NCI-H187 (cell line): ENCODE data around the gene ACOXL.
"Not testable (repeated sequence)": the region's sequence is repeated elsewhere in the genome, so short reads cannot be mapped to it uniquely, and the experiment has no call there.

Experiments used
- DNase-seq, 2 experiments: peaks; one replicate each; lab custom pipeline; 2025; lab: John Stamatoyannopoulos, UW

The ACOXL gene

DNA sequence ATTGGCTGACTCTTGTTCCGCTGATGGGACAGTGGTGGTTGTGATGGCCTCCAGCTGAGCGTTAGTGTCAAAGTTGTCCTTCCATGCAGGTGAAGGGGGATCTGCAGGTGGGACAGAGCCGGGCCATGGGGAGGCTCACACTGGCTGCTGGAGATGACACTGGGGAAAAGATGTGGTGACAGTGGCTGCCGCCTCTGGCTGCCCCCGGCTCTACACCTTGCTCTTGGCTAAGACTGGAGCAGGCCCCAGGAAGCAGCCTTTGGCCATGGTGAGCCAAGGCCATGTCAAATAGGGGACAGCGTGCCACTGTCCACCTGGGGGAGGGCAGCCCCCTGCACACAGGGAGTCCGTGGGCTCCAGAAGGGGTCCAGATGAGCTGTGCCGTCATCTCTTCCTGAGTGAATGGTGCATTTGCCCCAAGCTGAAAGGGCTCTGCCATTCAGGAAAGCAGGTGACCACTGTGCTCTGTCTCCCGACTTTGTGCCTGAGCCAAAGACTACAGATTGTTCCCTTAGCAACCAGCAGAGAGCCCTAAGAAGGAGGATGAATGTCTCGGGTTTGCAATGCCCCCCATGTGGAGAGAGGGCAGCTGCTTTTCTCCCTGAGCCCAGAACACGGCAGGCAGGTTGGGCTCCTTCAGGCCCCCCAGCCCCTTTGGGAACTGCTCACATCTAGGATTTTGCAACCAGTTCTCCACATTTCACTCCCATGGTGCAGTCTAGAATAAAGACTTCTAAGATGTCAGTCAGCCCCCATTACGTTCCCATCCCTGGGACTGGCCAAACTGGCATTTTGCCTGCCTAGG lies 309.2 kb downstream of the ACOXL start:
- DNase-seq: no peak

DNA sequence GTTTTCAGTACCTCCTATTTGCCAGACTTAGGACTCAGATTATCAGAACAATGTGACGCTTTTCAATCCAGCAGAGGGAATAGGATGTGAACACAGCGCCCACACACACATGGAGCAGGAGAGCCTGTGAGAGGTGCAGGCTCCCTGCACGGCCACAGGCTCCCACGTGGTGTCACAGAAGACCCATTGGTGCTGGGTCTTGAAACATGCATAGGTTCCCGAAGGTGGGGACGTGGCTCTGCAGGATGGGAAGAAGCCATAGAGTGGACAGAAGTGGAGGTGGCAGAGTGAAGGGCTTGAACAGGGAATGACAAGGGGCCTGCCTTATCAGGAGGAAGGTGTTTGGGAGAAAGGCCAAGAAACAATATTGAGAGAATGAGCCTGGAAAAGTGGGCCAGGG lies 309.9 kb downstream of the ACOXL start:
- no peak for DNase-seq

DNA sequence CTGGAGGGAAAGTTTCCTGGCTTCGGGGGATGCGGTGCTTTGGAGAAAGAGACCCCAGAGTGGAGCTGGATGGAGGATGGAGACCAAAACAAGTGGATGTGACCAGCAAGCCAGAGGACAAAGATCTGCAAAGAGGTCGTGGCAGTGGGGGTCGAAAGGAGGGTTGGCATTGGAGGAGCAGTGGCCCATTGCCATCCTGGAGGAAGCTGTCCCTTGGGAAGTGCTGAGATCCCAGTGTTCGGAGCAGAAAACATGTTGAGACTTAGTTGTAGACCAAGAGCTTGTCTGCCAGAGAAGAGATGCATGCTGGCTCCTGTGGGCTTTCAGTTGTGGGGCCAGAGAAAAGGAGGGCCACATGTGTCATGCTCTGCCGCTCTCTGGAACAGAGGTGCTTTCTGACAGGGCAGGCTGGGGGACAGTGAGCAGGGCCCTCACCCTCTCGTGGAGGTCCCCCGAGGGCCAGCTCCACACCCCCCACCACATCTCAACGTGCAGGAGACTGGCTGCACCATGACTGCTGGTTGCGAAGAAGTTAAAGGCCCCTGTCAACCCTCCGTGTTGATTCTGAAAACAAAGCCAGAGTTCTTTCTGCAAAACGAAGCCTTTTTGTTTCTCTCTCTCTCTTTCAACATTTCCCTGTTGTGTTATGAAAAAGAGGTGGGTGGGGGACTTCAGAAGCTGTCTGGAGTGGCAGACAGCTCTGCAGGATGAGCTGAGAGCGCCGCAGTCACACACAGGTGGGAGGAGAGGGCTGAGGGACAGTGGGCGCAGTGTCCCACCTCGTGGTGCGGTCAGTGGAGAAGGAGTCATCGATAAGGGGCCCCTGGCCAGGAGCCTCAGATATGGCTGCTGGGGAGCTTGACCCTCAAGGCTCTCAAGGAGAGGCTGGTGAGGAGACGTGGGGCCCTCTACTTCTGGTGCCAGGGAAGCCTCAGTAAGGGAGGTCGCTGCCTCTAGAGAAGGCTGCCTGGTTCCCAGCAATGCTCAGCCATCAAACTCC lies 310.7 kb downstream of the ACOXL start:
- DNase-seq: no peak

DNA sequence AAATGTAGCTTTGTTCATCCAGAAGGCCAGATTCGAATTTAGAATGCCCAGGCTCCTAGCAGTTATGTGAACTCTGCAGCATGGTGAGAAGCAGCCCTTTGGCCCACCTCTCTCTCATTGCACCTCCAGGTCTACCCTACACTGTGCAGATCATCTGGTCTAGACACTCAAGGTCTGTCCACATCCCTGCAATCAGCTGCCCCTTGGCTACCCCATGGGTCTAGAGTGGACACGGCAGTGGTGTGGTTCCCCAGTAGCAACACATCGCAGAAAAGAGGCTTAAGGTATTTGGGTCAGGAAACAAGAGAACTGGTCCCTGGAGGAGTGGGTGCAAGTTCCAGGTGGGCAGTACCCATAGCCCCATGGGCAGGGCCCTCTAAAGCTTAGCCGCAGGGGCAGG lies 311.7 kb downstream of the ACOXL start:
- no peak for DNase-seq

DNA sequence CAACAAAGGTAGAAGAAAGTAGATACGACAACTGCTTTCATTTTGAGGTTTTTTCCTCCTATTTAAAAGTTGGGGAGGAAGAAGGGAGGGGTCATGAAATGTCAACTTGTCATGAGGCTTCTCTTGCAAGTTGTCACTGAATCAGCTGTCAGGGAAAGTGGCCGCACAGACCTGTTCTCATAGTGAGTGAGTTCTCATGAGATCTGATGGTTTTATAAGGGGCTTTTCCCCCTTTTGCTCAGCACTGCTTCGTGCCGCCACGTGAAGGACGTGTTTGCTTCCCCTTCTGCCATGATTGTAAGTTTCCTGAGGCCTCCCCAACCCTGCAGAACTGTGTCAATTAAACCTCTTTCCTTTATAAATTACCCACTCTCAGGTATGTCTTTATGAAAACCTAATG lies 312.9 kb downstream of the ACOXL start:
- DNase-seq: not testable (repeated sequence)

DNA sequence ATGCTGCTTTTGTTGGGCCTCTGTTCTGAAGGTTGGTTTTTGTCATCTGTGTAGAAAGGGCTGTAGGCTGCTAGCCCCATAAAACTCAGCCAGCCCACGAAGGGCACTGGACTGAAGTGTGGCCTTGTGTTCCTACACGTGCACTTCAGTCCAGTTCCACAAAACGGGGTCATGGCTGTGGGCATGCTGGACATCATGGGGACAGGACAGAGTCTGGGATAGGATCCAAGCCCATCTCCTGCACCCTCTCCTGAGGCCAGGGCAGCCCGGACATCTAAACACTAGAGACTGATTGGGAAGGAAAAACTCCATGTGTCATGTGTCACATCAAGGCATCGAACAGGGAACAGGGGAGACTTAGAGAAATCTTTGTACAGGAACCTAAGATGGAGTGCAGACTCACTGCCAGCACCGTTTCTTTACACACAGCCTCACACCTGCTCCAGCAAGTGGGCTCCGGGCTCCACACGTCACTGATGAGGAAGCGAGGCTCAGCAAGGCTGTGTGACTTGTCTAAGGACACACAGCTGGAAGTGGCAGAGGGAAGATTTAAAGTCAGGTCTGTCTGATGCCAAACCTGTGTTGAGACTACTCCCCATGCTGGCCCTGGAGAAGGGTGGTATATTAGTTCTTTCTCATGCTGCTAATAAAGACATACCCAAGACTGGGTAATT lies 313.5 kb downstream of the ACOXL start:
- DNase-seq: no peak

DNA sequence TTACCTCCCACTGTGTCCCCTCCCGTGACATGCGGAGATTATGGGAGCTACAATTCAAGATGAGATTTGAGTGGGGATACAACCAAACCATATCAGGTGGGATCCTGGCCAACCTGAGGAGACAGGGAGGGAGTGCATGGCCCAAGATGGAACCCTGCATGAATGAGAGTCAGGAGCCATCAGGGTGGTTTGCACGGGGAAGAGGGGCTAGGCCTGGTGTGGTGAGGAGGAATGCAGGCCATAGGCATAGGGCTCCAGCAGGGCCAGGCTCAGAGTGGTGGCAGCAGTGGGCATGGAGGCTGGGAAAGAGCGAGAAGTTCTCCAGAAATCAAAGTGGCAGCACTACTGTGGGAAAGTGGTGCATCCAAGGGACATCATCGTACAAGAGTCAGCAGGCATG lies 314.3 kb downstream of the ACOXL start:
- DNase-seq: no peak

DNA sequence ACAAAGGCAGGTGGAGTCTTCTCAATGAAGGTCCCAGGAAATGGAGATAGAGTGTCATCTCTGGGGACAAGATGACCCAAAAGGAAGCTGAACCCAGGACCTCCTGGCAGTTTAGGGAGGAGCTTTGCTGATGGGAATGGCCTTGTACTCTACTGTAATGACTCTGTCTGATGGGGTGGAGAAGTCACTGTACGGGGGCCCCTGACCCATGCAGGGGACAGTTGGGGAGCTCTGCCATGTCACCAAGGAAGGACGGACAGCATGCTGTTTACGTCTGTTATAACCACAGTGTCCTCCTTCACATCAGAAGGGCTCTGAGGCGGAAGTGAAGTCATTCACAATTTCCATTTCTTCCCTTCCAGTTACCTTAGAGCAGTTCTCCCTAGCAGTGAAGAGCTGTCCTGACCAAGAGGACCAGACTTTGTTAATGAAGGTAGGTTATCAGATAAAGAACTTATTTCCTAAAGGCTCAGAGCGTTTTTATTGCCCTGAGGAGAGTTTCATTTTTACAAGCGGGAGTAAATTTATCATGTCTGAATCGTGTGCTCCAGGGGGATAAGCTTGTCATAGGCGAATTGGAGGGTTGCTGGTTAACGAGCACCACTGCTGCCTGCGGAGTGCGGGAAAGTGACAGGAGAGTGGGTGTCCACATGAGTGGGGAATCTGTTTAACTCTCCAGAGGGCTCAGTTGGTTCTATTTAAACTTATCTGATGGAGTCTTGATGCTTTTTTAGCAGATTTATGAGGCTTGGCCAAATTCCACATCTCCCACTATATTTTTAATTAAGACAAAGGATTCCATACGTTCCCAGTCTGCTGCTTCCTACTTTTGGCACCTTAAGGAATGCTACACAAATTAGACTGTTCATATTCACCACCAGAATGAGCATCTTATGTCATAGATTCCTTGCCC lies 316.7 kb downstream of the ACOXL start:
- no peak for DNase-seq

DNA sequence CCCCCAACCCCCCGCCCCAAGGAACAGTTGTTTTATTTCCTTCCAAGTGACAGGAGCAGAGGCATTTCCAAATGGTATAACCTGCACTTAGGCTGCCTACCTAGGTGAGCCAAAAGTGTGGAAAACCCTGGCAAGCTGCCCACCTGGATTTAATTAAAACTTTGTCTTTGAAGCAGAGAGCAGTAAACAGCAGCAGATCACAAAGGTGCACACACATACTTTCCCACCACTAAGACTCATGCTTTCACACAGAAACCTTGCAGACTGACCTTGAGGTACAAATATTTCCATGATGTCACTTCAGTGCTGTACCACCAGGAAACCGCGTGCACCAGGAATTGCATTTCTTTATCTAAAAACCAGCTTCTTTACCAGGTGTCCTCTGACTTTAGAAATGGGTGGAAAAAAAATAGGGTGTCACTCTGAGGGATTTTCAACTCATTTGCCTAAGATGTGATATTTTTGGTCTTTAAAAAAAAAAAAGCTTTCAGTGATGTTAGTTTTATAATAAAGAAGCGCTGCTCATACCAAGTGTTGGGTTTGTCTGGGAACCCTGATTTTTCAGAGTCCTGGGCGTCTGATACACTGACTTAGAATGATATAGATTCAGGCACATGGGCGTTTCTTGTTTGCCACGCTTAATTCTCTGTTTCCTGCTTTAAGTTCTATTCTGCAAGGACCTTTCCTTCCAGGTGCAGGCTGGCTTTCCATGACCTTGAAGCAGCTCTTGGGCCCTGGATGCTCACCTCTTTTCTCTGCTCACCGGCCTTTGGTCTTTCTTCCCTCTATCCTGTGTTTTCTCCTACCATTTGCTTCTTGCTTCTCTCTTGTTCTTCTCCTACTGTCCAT lies 317.6 kb downstream of the ACOXL start:
- DNase-seq: no peak

DNA sequence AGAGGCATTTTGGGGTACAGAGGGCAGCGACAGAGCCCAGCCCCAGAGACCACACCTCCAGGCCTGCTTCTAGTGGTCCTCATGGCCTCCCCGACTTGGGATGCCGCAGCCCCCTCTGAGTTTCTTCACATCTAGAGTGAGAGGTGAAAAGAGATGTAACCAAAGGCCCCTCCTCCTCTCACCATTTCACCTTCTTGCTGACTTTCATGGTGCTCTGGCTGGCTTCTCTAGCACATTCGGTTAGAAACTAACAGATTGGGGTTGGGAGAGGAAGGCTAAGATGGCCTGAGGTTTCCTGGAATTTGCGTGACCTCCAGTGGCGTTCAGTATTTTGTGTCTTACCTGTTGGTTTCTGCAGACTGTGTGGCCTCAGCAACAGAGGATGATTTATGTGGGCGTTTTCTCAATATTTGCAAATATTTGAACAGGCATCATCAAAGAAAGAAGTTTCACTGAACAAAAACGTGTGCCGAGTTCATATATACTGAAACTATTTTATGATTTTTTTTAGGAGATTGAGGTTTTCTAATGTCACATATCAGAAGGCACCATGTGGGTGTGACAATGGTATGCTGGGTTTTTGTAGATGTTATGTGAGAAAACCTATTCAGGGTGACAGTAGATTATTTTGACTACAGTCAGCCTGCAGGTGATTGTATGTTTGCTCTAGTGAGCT lies 318.5 kb downstream of the ACOXL start:
- DNase-seq: no peak

DNA sequence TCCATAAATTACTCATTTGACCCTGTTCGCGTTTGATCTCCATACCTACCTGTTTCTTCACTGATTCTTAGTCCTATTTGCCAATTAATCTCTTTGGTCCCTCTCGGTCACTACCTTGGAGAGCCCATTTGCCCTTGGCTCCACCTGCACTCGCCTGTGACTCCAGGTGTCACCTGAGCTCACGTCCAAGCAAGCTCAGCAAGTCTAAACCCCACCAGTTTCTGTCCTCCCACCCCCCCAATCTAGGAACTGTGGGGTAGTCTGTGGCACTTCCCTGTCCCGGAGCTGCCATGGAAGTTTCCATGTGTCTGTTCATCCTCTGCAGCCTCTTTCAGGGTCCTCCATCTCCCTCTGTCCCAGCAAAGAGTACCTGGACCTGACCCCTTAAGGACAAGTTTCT lies 320.2 kb downstream of the ACOXL start:
- DNase-seq: no peak

DNA sequence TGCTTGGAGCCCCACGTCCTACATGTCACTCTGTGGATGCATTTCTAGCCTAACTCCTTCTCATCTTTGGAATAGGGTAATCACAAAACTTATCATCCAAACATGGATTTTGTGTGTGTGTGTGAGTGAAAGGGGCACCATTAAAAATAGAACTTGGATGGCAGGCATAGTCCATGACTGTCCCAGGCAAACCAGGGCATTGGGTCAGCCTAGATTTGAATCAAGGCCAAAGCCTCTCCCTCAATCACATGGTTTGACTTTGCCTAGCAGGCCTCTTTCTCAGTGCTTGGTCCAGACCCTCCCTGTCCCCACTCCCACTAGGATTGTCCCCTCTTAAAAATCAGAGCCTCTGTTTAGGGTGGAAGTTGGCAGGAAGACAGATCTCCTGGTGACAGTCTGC lies 320.9 kb downstream of the ACOXL start:
- no peak for DNase-seq

DNA sequence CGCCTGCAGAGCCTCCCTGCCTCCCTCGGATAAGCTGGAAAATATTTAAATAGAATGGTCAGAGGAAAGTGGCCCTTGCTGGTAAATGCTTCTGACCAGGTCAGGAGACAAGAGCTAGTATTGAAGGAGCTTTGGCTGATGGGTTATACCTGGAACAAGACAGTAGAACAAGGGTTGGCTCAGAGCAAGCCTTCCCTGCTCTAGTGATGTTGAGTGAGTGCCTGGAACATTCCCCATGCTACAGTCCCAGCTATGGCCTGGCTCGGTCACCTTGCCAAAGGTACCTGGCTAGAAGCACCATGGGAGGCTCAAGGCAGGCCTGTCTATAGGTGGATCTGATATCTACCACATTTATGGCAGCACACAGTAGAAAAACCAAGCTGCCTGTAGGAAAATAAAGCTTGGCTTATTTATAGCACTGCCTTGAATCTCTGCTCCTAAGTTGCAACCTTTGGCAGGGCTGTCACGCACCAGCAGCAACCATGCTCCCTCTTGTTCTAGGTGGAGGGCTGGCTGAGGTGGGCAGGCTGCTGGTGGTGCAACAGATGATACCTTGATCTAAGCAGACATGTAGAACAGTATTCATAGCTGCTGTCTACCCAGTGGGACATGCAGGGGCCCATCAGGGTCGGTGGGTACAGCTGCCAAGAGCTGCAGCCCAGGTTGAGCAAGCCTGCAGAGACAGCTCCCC lies 321.6 kb downstream of the ACOXL start:
- no peak for DNase-seq

DNA sequence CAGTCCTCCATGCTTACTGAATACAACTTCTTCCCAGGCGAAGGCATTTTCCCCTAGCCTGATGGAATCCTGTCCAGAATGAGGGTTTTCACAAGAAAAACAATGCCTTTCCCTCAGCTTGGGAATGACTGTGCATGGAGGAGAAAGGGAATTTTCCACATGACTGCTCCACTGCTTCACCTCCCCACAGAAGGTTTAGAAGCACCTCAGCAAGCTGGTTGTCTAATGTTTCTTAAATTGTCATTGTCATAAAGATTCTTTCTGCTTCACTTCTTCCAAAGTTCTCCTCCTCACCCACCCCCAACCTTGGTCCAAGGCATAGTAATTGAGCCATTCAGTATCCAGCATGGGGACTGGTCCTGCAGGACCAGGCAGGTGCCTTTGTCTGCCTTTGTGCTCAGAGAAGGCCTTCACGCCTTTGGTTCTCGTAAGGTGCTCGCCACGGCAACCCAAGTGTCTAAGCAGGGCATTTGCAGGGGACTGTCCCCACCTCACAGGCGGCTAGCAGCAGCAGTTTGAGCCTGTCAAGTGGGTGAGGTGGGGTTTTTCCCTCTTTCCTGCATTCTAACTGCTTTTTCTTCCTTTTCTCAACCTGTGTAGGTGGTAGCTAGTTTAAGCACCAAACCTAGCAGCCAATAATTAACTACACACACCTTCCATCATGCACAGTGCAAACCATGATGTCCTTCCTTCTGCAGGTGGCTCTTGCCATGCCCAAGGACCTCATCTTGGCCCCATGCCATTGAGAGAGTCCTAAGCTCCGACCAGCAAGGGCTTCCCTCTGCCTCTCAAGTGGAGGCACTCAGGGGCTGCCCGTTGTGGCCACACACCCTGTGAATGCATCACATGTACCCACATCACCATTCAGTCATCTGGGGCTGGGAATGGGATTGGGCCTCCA lies 322.7 kb downstream of the ACOXL start:
- DNase-seq: no peak

DNA sequence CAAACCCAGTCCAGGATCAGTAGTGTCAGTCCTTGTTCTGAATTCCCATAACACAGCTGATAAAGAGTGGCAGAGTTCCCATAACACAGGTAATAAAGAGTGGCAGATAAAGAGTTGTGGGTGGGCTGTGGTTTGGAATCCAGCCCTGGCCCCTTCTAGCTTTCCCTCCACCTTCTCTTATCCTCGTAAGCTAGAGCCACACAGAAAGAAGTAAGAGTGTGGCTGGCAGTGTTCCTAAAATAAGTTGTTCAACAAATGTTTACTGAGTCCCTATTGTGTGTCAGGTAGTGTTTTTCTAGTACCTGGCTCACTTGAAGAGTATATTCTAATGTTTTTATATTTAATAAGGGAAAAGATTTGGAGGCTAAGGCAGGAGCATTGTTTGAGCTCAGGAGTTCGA lies 323.4 kb downstream of the ACOXL start:
- DNase-seq: no peak

DNA sequence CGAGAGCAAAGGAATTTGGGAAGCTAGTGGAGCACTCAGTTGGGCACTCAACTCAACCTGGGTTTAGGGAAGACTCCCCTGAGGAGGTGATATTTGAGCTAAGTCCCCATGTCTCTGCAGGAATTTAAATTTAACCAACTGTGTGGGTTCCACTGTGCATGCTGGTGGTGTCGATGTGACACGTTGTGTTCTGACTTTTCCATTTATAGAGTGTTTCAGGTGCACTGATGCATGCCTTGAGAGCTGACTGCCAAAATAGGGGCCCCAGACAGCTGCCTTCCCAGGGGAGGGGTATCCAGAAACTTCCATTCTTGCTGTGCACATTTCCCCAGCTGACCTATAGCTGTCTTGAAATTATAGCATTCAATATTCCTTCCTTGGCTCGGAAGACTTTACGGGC lies 324.7 kb downstream of the ACOXL start:
- no peak for DNase-seq

DNA sequence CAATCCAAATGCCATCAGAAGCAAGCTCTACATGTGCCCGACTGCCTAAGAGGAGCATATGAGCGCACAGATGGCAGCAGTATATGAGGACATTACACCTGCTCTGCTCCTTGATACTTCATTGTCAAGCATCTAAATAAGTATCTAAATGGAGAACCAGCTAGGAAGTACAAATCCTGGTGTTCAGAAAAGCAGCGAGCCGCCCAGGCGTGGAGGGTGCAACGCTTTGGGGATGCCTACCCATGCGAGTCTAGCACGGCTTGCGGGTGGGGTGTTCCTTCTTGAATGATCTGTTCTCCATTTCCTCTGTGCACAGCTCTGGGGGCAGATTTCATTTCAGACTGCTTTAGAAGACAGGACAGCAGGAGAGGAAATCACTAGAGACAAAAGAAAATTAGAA lies 325.3 kb downstream of the ACOXL start:
- DNase-seq: no peak

DNA sequence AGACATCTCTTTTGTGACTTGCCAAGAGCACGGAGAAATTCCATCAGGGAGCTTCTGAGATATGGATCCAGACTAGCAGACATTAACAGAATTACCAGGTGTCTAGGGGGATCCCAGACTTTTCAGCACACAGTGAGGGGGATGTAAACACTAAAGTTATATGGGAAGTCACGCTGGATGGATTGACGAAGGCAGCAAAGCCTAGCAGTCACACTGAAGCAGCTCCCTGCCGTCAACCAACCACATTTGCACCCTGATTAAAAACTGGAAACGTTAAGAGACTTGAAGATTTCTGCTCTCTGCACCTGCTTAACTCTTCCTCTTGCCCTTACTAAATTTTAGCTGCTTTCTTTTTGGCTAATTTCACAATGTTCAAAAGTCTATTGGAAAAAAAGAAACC lies 325.9 kb downstream of the ACOXL start:
- no peak for DNase-seq
